ENCODE data around the gene NPB. TPM values are rescaled to one million over a fixed set of nuclear protein-coding genes. Genes with fewer than 3 reads are reported as not detected.

NPB gene
- total and polyA plus RNA-seq, 2 of the 8 experiments (the other 6 are each of a cell fraction or from before 2014, with no cell fraction given) = 1.5 to 2.5 TPM

DNA sequence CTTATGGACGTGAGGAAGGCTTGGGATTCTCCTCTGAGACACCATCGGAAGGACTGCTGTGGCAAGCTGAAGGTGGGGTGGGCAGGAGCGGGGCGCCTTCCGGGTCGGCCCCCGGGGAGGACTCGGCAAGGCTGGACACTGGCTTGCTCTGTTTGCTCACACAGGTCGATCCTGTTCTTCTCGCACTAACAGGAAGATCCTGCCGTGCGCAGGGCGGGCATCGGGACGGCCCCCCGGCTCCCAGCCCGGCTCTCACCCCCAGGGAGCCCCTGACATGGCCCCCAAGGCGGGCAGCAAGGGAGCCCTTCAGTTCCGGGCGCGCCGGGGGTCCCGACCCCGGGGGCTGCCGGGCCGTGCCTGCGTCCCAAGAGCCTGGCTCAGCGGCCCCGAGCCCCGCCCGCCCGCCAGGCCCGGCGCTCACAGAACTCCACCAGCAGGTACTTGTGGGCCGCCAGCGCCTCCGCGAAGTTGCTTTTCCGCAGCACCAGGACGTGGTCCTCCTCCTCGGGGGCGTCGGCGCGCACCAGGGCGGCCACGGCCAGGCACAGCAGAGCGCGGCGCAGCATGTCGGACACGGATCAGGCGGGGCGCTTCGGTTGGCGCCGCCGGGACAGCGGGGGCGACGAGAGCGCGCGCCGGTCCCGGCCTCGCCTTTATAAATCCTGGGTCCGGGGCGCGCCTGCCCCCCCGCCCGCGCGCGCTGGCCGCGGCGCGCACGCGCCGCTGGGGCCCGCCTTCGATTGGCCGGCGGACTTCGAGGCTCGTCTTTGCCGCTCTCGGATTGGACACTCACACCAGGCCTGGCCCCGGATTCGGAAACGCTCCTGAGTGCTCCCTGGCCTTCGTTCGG, 41.9 kb upstream of the NPB start, which contains the start of gene P4HB (continued):
- TF ChIP-seq, protein P1, sequence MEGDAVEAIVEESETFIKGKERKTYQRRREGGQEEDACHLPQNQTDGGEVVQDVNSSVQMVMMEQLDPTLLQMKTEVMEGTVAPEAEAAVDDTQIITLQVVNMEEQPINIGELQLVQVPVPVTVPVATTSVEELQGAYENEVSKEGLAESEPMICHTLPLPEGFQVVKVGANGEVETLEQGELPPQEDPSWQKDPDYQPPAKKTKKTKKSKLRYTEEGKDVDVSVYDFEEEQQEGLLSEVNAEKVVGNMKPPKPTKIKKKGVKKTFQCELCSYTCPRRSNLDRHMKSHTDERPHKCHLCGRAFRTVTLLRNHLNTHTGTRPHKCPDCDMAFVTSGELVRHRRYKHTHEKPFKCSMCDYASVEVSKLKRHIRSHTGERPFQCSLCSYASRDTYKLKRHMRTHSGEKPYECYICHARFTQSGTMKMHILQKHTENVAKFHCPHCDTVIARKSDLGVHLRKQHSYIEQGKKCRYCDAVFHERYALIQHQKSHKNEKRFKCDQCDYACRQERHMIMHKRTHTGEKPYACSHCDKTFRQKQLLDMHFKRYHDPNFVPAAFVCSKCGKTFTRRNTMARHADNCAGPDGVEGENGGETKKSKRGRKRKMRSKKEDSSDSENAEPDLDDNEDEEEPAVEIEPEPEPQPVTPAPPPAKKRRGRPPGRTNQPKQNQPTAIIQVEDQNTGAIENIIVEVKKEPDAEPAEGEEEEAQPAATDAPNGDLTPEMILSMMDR (IDR thresholded peaks at IDR 0.05; ENCODE audit: control extremely low read depth in 1 of 3, insufficient read depth in 1 of 3, low read depth in 1 of 3, low read length in 3 of 3) = no peak
- TF ChIP-seq HDAC6 (IDR thresholded peaks at IDR 0.05; ENCODE audit: low read depth, low read length) = no peak
- no peak for TF ChIP-seq TEAD4 (IDR thresholded peaks at IDR 0.05; ENCODE audit: low read depth, low read length)
- TF ChIP-seq TBP (IDR thresholded peaks at IDR 0.05; ENCODE audit: low read depth, low read length) = peak; percentile 66; the same call in 1 of the 2 replicates
- TF ChIP-seq RXRA (IDR thresholded peaks at IDR 0.05; ENCODE audit: insufficient read depth, low read depth, low read length) = no peak
- TF ChIP-seq SP4 (IDR thresholded peaks at IDR 0.05; ENCODE audit: low read length) = no peak
- TF ChIP-seq, protein P2, sequence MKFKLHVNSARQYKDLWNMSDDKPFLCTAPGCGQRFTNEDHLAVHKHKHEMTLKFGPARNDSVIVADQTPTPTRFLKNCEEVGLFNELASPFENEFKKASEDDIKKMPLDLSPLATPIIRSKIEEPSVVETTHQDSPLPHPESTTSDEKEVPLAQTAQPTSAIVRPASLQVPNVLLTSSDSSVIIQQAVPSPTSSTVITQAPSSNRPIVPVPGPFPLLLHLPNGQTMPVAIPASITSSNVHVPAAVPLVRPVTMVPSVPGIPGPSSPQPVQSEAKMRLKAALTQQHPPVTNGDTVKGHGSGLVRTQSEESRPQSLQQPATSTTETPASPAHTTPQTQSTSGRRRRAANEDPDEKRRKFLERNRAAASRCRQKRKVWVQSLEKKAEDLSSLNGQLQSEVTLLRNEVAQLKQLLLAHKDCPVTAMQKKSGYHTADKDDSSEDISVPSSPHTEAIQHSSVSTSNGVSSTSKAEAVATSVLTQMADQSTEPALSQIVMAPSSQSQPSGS (IDR thresholded peaks at IDR 0.05; ENCODE audit: low read length) = no peak
- peak; percentile 90 for TF ChIP-seq PHF8 (conservative IDR thresholded peaks at IDR 0.05; ENCODE audit: low read depth, low read length)
- TF ChIP-seq RFX5 (IDR thresholded peaks at IDR 0.05; ENCODE audit: borderline replicate concordance, low read depth, low read length) = no peak
- TF ChIP-seq CHD2 (IDR thresholded peaks at IDR 0.05; ENCODE audit: low read length) = no peak
- no peak for TF ChIP-seq SAP30 (IDR thresholded peaks at IDR 0.05; ENCODE audit: insufficient read depth, insufficient replicate concordance, low read length)
- no peak for TF ChIP-seq SUZ12 (IDR thresholded peaks at IDR 0.05; ENCODE audit: low read length)
- no peak for TF ChIP-seq KDM5A (IDR thresholded peaks at IDR 0.05; ENCODE audit: low read length)
- no peak for TF ChIP-seq SIX5 (IDR thresholded peaks at IDR 0.05; ENCODE audit: low read depth, low read length)
- TF ChIP-seq BRCA1 (IDR thresholded peaks at IDR 0.05; ENCODE audit: low read depth, low read length) = no peak
- peak; percentile 80 for TF ChIP-seq KDM4A (IDR thresholded peaks at IDR 0.05; ENCODE audit: low read depth, low read length, severe bottlenecking)
- no peak for TF ChIP-seq CBX5 (IDR thresholded peaks at IDR 0.05; ENCODE audit: low read depth, low read length)
- TF ChIP-seq RNF2 (IDR thresholded peaks at IDR 0.05; ENCODE audit: borderline replicate concordance, low read depth, low read length, missing control alignments, poor library complexity, severe bottlenecking) = no peak
- peak; percentile 62; the same call in 1 of the 2 replicates for TF ChIP-seq EGR1 (IDR thresholded peaks at IDR 0.05; ENCODE audit: borderline replicate concordance, low read depth, low read length)
- TF ChIP-seq JUN (IDR thresholded peaks at IDR 0.05; ENCODE audit: low read depth, low read length) = no peak
